ENCODE data around the gene TNFRSF12A.
"Not testable (repeated sequence)": the region's sequence is repeated elsewhere in the genome, so short reads cannot be mapped to it uniquely, and the experiment has no call there.

TNFRSF12A gene

DNA sequence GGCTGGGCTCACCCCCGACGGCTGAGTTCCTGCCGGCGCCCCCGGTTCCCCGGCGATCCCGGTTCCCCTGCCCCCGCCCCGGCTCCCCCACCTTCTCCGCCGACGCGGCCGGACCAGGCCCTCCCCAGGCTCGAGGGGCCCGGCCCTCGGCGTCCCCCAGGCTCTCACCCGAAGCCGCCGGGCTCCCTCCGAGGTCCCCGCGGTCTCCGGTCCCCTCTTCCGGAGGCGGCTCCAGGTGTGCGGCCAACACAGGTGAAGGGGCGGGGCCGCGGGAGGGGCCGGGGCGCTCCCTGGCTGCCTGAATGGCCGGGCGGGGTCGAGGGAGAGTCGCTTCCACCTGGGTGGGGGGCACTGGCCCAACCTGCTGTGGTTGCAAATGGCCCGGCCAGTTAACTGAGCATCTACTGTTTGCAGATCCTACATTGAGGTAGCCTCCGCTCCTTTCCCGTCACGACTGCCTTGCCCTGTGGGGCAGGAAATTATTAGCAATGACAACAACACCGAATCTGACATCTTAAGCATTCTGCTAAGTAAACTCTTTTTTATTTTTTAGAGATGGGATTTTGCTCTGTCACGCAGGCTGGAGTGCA is 16.7 kb downstream of the TNFRSF12A start, which contains the start of gene BICDL2:
Gene BICDL2 (minus strand): TSS at position 219 of the 590 bp plus-strand sequence. CDS start 1,448 bp downstream, outside the sequence.
- intact Hi-C loops (cut with DNase I): no loop called here
- DNase-seq: no peak

DNA sequence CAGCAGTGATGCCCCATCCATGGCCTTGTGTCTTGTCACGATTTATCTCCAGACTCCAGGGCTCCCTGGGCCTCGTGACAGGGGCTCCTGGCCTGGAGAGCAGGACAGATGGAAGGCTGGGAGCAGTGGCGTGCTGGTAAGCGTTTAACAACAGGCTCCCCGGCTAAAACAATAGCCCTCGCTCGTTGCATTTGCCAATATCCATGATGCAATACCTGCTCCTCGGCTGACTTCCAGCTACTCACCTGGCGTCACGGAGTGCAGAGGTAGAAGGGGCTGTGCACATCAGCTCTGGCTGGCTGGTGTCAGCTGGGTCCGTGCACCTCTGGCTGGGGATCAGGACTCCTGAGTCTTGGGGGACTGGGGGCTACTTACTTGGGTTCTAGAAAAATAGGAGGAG is 18.1 kb downstream of the TNFRSF12A start:
- DNase-seq: no peak
- intact Hi-C loops (cut with DNase I): no loop called here

DNA sequence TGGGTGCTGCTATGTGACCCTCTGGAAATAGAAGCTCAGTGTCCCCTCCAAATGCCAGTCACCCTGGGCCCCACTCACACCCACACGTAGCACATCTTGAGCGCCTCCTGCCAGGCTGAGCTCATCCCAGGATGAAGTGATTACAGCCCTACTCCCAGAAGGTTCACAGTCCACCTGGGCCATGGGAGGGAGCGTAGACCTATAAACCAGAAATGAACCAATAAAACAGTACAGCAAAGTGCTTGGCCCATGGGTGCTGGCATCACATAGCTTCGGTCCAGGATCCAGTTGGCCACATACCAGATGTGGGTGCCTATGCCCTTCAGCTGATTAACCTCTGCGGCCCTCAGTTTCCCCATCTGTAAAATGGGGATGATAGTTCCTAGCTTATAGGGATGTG is 18.7 kb downstream of the TNFRSF12A start:
- DNase-seq: no peak
- intact Hi-C loops (cut with DNase I): no loop called here

DNA sequence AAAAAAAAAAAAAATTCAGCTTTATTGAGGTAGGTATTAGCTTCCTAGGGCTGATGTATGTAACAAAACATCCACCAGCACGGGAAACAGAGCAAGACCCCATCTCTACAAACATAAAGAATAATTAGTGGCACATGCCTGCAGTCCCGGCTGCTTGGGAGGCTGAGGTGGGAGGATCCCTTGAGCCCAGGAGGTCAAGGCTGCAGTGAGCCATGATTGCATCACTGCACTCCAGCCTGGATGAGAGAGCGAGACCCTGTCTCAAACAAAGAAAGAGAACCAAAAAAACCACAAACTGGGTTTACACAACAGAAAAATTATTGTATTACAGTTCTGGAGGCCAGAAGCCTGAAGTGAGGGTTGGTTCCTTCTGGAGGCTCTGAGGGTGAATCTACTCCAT is 22.2 kb downstream of the TNFRSF12A start:
- no peak for DNase-seq

DNA sequence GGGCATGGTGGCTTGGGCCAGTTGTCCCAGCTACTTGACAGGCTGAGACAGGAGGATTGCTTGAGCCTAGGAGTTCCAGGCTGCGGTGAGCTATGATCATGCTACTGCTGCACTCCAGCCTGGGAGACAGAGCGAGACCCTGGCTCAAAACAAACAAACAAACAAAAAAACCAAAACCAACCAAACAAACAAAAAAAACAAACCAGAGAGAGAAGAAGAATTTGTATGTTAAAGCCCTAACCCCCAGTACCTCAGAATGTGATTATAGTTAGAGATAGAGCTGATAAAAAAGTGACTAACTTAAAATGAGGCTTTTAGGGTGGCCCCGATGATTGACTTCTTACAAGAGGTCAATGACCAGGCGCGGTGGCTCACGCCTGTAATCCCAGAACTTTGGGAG is 24.5 kb downstream of the TNFRSF12A start:
- intact Hi-C loops (cut with DNase I): no loop called here
- no peak for DNase-seq

More for the DNA sequence above, 22.2 kb downstream of the TNFRSF12A start:
- intact Hi-C loops (cut with DNase I): no loop called here

DNA sequence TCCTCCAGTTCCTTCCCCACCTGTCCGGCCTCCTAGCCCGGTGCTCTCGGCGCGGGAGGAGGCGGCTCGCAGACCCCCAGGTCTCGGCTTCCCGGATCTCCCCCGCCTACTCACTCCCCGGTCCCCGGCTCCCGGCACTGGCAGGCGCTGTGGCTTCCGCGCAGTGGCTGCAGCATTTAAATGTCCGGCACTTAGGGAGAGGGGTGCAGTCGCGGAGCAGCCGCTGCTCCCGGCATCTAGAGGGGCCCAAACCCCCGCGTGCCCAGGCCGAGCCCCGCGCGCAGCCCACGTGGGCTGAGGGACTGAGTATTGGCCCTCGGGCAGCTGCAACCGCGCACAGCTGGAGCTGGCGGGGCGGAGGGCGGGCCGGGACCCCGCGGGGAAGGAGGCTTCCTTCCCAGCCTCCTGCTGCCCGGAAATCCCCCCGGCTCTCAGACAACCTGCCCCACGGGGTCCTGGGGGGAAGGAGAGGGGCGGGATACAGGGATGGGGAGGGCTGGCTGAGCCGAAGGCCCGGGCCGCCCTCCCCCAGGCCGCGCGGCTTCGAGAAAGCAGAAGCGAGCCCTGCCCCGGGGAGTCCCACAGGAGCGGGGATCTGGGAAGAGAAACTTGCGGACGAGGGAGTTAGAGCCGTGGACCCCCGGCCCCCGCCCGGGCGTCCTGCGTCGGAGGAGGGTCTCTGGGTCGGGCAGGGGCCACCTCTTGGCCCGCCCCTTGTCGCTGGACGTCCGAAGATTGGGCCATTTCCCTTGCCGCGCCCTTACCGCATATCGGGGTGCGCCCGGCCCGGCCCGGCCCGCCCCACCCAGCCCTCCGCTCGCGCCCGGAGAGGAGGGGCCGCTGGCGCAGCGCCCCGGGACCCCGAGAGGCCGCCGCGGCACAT is 25.8 kb downstream of the TNFRSF12A start, which contains the start of gene MMP25:
Gene MMP25 (plus strand): TSS at position 804 of the 883 bp plus-strand sequence. CDS start 357 bp downstream, outside the sequence.
- DNase-seq: no peak
- intact Hi-C loops (cut with DNase I): no loop called here

DNA sequence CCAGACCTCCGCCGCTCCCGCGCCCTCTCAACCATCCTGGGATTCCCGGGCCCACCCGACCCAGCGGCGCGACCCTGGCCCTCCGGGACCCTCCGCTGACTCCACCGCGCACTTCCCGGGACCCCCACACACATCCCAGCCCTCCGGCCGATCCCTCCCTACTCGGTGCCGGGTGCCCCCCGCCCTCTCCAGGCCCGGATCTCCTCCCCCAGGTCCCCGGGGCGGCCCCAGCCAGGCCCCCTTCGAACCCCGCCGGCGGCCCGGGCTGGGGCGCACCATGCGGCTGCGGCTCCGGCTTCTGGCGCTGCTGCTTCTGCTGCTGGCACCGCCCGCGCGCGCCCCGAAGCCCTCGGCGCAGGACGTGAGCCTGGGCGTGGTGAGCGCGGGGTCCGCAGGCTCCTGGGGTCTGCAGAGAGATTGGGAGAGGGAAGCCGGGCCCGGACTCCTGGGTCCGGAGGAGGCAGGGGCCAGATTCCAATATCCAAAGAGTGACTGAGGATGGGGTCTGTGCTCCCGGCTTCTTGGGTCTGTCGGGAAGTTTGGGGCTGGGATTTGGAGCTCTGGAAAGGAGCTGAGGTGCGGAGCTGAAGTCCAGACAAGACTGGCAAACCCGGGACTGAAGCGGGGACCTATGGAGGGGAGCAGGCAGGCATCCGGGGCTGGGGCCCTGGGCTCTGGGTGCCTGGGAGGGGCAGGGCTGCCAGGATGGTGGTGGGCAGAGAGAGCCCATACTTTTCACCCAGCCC is 26.6 kb downstream of the TNFRSF12A start:
- DNase-seq: no peak
- intact Hi-C loops (cut with DNase I): no loop called here

DNA sequence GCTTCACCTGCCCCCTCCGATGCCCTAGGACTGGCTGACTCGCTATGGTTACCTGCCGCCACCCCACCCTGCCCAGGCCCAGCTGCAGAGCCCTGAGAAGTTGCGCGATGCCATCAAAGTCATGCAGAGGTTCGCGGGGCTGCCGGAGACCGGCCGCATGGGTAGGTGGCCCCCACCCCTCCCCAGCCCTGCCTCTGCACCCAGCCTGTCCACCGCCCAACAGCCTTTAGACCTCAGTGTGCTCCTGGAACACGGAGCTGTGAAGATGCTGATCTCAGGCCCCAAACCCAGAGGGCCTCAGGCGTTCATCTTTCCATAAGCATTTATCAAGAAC is 27.2 kb downstream of the TNFRSF12A start:
- intact Hi-C loops (cut with DNase I): no loop called here
- no peak for DNase-seq

DNA sequence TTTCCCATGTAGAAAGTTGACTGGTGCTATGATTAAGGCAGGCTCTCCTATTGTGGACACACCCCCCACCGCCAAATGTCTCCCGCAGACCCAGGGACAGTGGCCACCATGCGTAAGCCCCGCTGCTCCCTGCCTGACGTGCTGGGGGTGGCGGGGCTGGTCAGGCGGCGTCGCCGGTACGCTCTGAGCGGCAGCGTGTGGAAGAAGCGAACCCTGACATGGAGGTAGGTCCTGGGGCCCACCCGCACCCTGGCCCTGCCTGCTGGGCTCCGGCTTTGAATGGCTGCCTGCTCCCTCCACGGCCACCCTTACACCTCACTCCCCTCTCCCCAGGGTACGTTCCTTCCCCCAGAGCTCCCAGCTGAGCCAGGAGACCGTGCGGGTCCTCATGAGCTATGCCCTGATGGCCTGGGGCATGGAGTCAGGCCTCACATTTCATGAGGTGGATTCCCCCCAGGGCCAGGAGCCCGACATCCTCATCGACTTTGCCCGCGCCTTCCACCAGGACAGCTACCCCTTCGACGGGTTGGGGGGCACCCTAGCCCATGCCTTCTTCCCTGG is 29.8 kb downstream of the TNFRSF12A start:
- intact Hi-C loops (cut with DNase I): no loop called here
- no peak for DNase-seq

DNA sequence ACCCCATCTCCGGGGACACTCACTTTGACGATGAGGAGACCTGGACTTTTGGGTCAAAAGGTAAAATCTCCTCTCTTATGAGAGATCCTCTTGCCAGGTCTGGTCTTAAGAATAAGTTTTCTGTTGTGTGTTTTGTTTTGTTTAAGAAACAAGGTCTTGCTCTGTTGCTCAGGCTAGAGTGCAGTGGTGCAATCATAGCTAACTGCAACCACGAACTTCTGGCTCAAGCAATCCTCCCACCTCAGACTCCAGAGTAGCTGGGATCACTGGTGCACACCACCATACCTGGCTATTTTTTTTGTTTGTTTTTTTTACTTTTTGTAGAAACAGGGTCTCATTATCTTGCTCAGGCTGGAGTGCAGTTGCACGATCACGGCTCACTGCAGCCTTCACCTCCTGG is 30.3 kb downstream of the TNFRSF12A start:
- intact Hi-C loops (cut with DNase I): no loop called here
- DNase-seq: no peak

DNA sequence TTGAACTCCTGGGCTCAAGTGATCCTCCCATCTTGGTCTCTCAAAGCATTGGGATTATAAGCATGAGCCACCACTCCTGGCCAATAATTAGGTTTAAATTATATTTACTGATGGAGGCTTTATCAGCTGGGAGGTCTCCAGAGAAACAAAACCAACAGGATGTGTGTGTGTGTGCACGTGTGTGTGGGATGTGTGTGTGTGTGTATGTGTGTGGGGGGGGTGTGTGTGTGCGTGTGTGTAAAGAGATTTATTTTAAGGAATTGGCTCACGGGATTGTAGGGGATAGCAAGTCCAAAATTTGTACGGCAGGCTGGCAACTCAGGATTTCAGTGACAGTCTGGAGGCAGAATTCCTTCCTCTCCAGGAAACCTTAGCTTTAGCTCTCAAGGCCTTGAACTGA is 30.8 kb downstream of the TNFRSF12A start:
- intact Hi-C loops (cut with DNase I): no loop called here
- DNase-seq: no peak

DNA sequence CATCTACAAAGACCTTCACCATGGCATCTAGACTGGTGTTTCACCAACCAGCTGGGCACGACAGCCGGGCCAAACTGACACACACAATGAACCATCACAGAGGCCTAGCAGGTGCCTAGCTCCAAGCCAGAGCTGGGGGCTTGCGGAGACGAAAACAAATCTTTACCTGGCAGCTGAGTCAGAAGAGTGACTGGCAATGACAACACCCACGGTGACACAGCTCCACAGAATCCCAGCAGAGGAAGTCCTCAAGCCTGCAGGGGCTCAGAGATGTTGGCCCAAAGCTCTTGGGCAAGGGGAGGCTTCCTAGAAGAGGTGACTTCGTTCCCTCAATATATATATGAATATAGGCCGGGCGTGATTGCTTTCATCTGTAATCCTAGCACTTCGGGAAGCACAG is 31.3 kb downstream of the TNFRSF12A start:
- peak in 4 of 42 donors; percentile 21 to 39 (median 30) for DNase-seq
- intact Hi-C loops (cut with DNase I): no loop called here

DNA sequence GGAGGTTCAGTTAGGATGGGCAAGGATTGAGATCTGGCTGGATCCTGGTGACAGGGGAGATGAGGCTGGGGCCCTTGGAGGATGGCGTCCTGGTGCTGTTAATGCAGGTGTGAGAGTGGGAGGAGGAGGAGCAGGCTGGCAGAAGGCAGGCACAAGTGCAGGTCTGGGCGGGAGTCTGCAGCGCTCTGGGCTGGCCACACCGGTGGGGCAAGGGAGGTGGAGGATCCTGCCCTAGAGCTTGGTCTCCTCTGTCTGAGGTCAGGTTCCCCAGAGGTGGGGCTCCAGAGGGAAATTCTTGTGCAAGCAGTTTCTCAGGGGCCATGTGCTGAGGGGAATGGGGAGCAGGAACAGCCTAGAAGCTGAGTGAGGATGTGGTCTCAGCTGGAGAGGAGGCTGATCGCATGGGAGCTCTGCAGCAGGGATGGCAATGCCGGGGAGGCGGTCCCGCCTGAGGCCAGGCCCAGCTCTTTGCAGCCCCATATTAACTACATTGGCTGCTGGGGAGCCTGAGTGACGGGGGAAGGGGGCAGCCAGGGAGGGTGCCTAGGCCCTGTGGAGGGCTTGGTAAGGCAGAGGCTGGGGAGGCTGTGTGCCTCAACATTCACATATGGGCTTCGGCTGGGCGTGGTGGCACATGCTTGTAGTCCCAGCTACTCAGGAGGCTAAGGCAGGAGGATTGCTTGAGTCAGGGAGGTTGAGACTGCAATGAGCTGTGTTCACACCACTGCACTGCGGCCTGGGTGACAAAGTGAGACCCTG is 32.6 kb downstream of the TNFRSF12A start:
- DNase-seq; intact Hi-C loops (cut with DNase I): not testable (repeated sequence)

DNA sequence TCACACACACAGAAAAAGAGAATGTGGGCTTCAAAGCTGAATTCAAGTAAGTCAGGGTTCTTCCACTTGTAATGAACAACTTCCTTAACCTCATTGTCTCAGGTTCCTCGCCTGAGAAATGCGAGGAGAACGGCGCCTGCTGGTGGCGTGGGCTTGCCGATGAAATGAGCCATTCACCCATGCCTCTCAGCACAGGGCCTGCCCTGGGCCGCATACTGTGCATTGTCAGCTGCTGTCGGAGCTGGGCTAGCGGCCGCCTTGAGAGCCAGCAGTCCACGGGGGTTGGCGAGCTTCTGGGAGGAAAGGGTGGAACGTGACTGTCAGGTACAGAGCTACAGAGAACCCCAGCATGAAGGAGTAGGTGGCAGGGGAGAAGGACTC is 33.2 kb downstream of the TNFRSF12A start:
- intact Hi-C loops (cut with DNase I); DNase-seq: not testable (repeated sequence)

DNA sequence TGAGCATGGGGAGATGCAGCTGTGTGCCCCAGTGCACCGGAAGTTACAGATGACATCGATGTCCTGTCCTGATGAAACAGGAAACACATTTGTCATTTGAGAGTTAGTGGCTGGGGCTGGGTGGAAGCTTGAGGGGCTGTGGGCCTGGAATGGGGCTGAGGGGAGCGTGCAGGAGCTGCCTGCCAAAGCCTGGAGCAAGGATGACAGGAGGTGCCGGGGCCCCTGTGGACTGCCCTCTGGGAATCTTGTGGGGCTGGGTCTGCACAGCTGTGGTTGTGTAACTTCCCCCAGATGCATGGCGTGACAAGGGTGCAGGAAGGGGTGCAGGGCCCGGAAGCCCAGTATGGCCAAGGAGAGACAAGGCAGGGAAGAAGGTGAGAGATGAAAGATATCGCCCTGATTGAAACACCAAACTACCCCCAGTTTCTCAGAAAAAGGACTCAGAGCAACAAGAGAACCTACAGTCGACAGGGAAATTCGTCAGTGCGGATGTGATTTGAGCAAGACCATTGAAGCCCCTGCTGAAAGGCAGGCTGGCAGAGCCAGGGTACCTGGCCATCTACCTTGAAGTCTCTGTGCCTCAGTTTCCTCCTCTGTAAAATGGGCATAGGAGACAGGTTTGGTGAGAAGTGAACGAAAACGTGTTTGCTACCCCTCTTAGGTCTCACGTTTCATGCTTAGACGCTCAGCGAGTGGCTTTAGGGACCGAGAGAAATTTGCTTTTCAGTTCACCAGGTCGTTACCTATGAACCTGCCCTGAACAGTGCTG is 35.0 kb downstream of the TNFRSF12A start:
- no peak for DNase-seq
- intact Hi-C loops (cut with DNase I): no loop called here

DNA sequence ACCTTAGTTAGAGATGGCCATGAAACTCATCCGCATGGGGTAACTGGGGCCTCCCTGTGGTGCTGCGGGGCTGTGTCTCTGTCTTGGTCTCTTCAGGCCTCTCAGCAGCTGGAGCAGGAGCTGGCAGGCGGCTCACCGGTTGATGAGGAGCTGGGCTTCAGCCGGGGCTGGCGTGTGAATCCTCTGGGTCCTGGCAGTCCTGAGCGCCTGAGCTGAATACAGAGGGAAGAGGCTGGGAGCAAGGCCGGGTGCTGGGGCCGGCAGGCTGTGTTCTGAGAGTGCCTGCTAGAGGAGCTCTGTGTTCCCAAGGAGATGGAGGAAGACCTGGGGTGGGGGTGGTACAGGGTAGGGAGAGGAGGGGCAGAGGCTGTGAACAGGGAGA is 35.6 kb downstream of the TNFRSF12A start:
- intact Hi-C loops (cut with DNase I); DNase-seq: not testable (repeated sequence)

DNA sequence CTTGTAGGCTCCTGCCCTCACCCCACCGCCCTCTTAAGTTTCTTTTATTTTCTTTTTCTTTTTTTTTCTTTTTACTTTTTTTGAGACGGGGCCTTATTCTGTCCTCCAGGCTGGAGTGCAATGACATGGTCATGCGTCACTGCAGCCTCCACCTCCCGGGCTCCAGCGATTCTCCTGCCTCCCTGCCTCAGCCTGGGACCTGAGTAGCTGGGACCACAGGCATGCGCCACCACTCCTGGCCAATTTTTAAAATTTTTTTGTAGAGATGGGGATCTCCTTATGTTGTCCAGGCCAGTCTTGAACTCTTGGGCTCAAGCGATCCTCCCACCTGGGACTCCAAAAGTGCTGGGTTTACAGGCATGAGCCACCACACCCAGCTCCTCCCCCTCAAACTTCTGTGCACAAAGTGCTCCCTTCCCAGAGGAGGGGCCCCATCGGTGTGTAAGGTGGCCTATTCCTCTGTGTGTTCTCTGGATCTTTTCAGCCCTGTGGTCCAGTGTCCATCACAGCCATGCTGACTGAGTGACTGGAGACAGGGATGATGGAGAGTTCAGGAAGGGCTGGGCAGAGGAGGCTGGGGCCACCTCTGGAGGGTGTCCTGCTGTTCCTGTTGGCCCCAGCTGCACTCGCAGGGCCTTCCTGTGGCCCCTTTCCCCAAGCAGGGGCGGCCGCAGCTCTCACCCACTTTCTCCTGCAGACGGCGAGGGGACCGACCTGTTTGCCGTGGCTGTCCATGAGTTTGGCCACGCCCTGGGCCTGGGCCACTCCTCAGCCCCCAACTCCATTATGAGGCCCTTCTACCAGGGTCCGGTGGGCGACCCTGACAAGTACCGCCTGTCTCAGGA is 36.4 kb downstream of the TNFRSF12A start:
- no peak for DNase-seq
- intact Hi-C loops (cut with DNase I): no loop called here

All from head of caudate nucleus (tissue), 42 donors.